GM12873 (cell line): ENCODE results near the gene FKBP9.

Experiments
- TF ChIP-seq, protein P1 (sequence below): IDR thresholded peaks from 2 replicates; pipeline ENCODE4 v1.5.1; 2012; ENCODE audit warnings: low read depth, mild to moderate bottlenecking, moderate library complexity, low read length, control low read depth; ENCODE audit not compliant: insufficient read depth; ENCODE audit errors: missing control alignments

Gene FKBP9

DNA sequence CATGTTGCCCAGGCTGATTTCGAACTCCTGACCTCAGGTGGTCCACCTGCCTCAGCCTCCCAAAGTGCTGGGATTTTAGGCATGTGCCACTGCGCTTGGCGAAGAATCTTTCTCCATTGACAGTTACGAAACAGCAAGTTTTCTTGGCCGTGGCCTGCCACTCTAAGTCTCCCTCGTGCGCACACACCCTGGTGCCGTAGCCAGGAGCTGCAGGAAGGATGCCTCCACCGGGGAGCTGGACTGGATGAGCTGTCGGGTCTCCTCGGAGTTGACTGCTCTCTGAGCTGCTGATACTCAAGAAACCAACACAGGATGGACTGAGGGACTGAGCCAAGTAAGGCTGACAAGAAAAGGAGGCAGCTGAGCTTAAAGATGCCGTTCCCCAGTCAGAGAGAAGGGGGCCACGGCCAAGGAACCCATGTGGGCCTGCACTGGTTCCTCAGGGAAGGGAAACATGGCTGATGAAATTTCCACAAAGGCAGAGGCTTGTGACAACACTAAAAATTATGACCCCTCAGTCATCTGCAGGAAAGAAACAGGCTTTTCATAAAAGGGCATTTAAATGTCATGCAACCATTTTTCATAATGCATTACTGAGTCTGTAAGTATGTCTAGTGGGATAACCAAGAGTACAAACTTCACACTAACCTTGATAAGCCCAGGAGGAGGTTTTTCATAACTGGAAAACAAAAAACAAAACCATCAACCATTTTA is 27.7 kb upstream of the FKBP9 start:
- TF ChIP-seq, protein P1, sequence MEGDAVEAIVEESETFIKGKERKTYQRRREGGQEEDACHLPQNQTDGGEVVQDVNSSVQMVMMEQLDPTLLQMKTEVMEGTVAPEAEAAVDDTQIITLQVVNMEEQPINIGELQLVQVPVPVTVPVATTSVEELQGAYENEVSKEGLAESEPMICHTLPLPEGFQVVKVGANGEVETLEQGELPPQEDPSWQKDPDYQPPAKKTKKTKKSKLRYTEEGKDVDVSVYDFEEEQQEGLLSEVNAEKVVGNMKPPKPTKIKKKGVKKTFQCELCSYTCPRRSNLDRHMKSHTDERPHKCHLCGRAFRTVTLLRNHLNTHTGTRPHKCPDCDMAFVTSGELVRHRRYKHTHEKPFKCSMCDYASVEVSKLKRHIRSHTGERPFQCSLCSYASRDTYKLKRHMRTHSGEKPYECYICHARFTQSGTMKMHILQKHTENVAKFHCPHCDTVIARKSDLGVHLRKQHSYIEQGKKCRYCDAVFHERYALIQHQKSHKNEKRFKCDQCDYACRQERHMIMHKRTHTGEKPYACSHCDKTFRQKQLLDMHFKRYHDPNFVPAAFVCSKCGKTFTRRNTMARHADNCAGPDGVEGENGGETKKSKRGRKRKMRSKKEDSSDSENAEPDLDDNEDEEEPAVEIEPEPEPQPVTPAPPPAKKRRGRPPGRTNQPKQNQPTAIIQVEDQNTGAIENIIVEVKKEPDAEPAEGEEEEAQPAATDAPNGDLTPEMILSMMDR: no peak

DNA sequence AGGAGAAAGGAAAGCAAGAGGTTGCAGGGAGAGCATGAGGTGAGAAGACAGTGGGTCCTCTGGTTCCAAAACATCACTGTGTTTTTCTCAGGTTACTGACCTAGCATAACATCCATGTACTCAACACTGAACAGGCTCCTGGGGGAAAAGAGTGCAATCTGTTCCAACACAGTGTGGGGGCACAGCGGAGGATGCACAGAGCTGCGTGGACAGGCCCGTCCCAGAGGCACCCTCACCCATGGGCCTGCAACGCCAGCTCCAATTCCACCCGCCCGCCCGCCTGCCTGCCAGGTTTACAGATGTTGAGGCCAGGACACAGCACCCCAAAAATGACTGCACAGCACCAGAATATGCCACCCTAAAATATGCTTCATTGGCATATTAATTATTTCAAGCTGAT is 26.9 kb upstream of the FKBP9 start:
- TF ChIP-seq, protein P1: no peak

DNA sequence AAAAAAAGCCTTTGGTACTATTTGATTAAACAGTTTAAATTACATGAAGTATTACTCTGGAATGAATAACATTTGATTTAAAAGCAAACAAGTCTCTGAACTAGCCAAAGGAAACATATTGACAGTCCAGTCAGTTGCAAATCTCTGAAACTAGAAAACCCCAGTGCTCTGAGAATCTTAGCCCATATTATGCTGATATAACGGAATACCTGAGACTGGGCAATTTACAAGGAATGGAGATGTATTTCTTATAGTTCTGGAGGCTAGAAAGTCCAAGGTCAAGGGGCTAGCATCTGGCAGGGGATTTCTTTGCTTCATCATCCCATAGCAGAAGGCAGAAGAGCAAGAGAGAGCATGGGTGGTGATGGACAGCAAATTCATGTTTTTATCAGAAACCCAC is 21.7 kb upstream of the FKBP9 start:
- TF ChIP-seq, protein P1: no peak

GRCh38 chr7:32936689-32937088 is 20.6 kb upstream of the FKBP9 start:
- TF ChIP-seq, protein P1: no peak

GRCh38 chr7:32937344-32938174 is 19.7 kb upstream of the FKBP9 start:
- TF ChIP-seq, protein P1: no peak

DNA sequence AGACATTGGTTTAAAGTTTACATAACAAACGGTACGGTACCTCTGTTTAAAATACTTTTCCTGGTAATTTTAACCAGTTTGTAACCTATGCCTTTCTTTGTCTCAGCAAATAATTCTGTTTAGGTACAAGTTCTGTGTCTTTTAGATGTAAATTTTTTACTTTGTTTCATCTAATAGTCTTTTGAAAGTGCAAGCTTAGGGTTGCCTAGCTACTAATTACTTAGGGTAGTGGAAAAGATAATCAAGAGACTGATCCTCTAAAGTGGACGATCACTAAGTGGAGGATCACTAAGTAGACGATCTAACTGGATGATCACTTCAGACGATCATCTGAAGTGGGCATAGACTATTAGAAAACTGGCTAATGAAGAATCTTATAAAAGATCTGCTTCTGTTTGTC is 16.1 kb upstream of the FKBP9 start:
- TF ChIP-seq, protein P1: no peak

DNA sequence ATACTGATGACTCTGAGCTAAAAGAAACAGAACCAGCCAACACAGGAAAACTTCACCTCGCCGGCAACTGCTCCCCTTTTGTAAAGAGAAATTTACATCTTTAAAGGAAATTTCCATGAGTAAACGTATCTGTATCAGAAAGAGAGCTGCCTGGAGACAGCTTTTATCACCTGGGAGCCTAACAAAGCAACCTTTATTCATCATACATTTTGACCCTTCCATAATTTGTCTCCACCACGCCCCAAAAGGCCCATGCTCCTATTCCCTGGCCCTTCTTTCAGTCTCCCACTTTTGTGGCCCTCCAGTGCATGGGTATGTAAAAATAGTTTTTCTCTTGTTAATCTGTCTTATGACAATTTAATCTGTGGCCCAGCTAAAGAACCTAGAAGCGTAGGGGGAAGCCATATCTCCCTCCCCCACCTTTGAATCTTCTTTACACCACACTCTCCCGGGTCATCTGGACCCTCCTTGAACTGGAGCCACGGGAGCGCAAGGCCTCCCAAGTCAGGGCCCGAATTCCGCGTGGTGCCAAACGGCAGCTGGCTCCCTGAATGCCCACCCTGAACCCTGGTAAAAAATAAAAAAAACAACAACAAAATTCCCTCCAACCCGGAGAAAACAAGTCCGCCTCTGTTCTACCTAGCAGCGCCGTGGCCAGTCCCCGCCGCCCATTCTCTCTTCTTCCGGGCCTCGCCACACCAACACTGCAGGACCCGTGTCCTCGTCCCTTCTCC is 15.4 kb upstream of the FKBP9 start:
- TF ChIP-seq, protein P1: no peak
